ENCODE data around the gene ELAVL1.
A peak's percentile ranks its signal among the peaks of the same experiment; 100 is the strongest.
"Not testable (repeated sequence)": the region's sequence is repeated elsewhere in the genome, so short reads cannot be mapped to it uniquely, and the experiment has no call there.

The ELAVL1 gene

GRCh38 chr19:7933411-7933810, 72.0 kb downstream of the ELAVL1 start:
- WGBS (ENCODE audit: insufficient coverage): 94% methylated on average over 13 of the region's 14 CpGs
- Histone ChIP-seq H3K9me3 (ENCODE audit: control extremely low read depth in 1 of 5, control insufficient read depth in 4 of 5, insufficient read depth in 2 of 5, low read depth in 1 of 5, low read length in 4 of 5) (no peaks in the 10 kb centered on the region), H3K27me3 (replicated peaks in 2 of 5; ENCODE audit: control insufficient read depth in 4 of 5, insufficient read depth in 5 of 5, low read length in 4 of 5) (no peaks in the 10 kb centered on the region), H3K4me1 (ENCODE audit: control extremely low read depth in 1 of 4, control insufficient read depth in 4 of 4, insufficient read depth in 4 of 4, low read length in 3 of 4) (peaks cover 0 to 13% (median 6%) of the 10 kb centered on the region in 4 experiments), H3K4me3 (ENCODE audit: control insufficient read depth in 1 of 7, extremely low read depth in 1 of 7, insufficient read depth in 4 of 7, low read depth in 2 of 7, low read length in 6 of 7) (no peak overlapping the region), H3K27ac (ENCODE audit: insufficient read depth in 1 of 2, low read depth in 1 of 2, low read length in 2 of 2, poor library complexity in 1 of 2, severe bottlenecking in 2 of 2) (no peak overlapping the region), H3K36me3 (ENCODE audit: control insufficient read depth in 4 of 4, insufficient read depth in 4 of 4, low read length in 3 of 4) (peaks cover 15 to 72% (median 55%) of the 10 kb centered on the region in 4 experiments)
- CTCF ChIA-PET: no interaction called here
- DNase-seq: no peak
- POLR2A ChIA-PET: no interaction called here

GRCh38 chr19:7932930-7933300, 72.5 kb downstream of the ELAVL1 start:
- Histone ChIP-seq H3K27ac (ENCODE audit: insufficient read depth in 1 of 2, low read depth in 1 of 2, low read length in 2 of 2, poor library complexity in 1 of 2, severe bottlenecking in 2 of 2) (no peak overlapping the region), H3K9me3 (ENCODE audit: control extremely low read depth in 1 of 5, control insufficient read depth in 4 of 5, insufficient read depth in 2 of 5, low read depth in 1 of 5, low read length in 4 of 5) (no peaks in the 10 kb centered on the region), H3K4me1 (ENCODE audit: control extremely low read depth in 1 of 4, control insufficient read depth in 4 of 4, insufficient read depth in 4 of 4, low read length in 3 of 4) (peaks cover 0 to 13% (median 6%) of the 10 kb centered on the region in 4 experiments), H3K27me3 (replicated peaks in 2 of 5; ENCODE audit: control insufficient read depth in 4 of 5, insufficient read depth in 5 of 5, low read length in 4 of 5) (no peaks in the 10 kb centered on the region), H3K4me3 (ENCODE audit: control insufficient read depth in 1 of 7, extremely low read depth in 1 of 7, insufficient read depth in 4 of 7, low read depth in 2 of 7, low read length in 6 of 7) (no peak overlapping the region), H3K36me3 (ENCODE audit: control insufficient read depth in 4 of 4, insufficient read depth in 4 of 4, low read length in 3 of 4) (peaks cover 15 to 72% (median 53%) of the 10 kb centered on the region in 4 experiments)
- WGBS (ENCODE audit: insufficient coverage): 95% methylated on average over 10 of the region's 10 CpGs
- POLR2A ChIA-PET: no interaction called here
- CTCF ChIA-PET: no interaction called here
- no peak for DNase-seq

- WGBS (ENCODE audit: insufficient coverage): 97% methylated on average over 30 of the region's 32 CpGs
- POLR2A ChIA-PET: no interaction called here
- CTCF ChIA-PET: no interaction called here
- peaks cover 14 to 68% (median 50%) of the 10 kb centered on the region in 4 experiments for H3K36me3 ChIP-seq (ENCODE audit: control insufficient read depth in 4 of 4, insufficient read depth in 4 of 4, low read length in 3 of 4)
- DNase-seq: no peak
- H3K4me1 ChIP-seq (ENCODE audit: control extremely low read depth in 1 of 4, control insufficient read depth in 4 of 4, insufficient read depth in 4 of 4, low read length in 3 of 4): peaks cover 0 to 13% (median 6%) of the 10 kb centered on the region in 4 experiments
- H3K27ac ChIP-seq (ENCODE audit: insufficient read depth in 1 of 2, low read depth in 1 of 2, low read length in 2 of 2, poor library complexity in 1 of 2, severe bottlenecking in 2 of 2): no peak overlapping the region
- no peaks in the 10 kb centered on the region for H3K27me3 ChIP-seq (replicated peaks in 2 of 5; ENCODE audit: control insufficient read depth in 4 of 5, insufficient read depth in 5 of 5, low read length in 4 of 5)
- H3K4me3 ChIP-seq (ENCODE audit: control insufficient read depth in 1 of 7, extremely low read depth in 1 of 7, insufficient read depth in 4 of 7, low read depth in 2 of 7, low read length in 6 of 7): no peak overlapping the region
- no peaks in the 10 kb centered on the region for H3K9me3 ChIP-seq (ENCODE audit: control extremely low read depth in 1 of 5, control insufficient read depth in 4 of 5, insufficient read depth in 2 of 5, low read depth in 1 of 5, low read length in 4 of 5)
Observed at GRCh38 chr19:7932276-7932929, 73.0 kb downstream of the ELAVL1 start.

- ChIA-PET POLR2A (no interaction called here), CTCF (interaction anchor here (1.5 to 3.3 kb wide), 3 partner anchors 10 to 77 kb away, joined by 5 to 20 read pairs (median 5); no protein-coding TSS in a partner anchor)
- Histone ChIP-seq H3K27me3 (replicated peaks in 2 of 5; ENCODE audit: control insufficient read depth in 4 of 5, insufficient read depth in 5 of 5, low read length in 4 of 5) (no peaks in the 10 kb centered on the region), H3K4me1 (ENCODE audit: control extremely low read depth in 1 of 4, control insufficient read depth in 4 of 4, insufficient read depth in 4 of 4, low read length in 3 of 4) (peaks cover 0 to 15% (median 6%) of the 10 kb centered on the region in 4 experiments), H3K9me3 (ENCODE audit: control extremely low read depth in 1 of 5, control insufficient read depth in 4 of 5, insufficient read depth in 2 of 5, low read depth in 1 of 5, low read length in 4 of 5) (no peaks in the 10 kb centered on the region), H3K27ac (ENCODE audit: insufficient read depth in 1 of 2, low read depth in 1 of 2, low read length in 2 of 2, poor library complexity in 1 of 2, severe bottlenecking in 2 of 2) (no peak overlapping the region), H3K36me3 (ENCODE audit: control insufficient read depth in 4 of 4, insufficient read depth in 4 of 4, low read length in 3 of 4) (peaks cover 9 to 68% (median 45%) of the 10 kb centered on the region in 4 experiments), H3K4me3 (ENCODE audit: control insufficient read depth in 1 of 7, extremely low read depth in 1 of 7, insufficient read depth in 4 of 7, low read depth in 2 of 7, low read length in 6 of 7) (no peak overlapping the region)
- 95% methylated on average over 22 of the region's 36 CpGs for WGBS (ENCODE audit: insufficient coverage)
- DNase-seq: no peak
Observed at GRCh38 chr19:7931221-7932061, 74.0 kb downstream of the ELAVL1 start.

- POLR2A ChIA-PET: no interaction called here
- CTCF ChIA-PET: interaction anchor here (1.5 to 3.3 kb wide), 3 partner anchors 10 to 77 kb away, joined by 5 to 20 read pairs (median 5); no protein-coding TSS in a partner anchor
- Histone ChIP-seq H3K9me3 (ENCODE audit: control extremely low read depth in 1 of 5, control insufficient read depth in 4 of 5, insufficient read depth in 2 of 5, low read depth in 1 of 5, low read length in 4 of 5) (no peaks in the 10 kb centered on the region), H3K4me1 (ENCODE audit: control extremely low read depth in 1 of 4, control insufficient read depth in 4 of 4, insufficient read depth in 4 of 4, low read length in 3 of 4) (peaks cover 0 to 18% (median 10%) of the 10 kb centered on the region in 4 experiments), H3K4me3 (ENCODE audit: control insufficient read depth in 1 of 7, extremely low read depth in 1 of 7, insufficient read depth in 4 of 7, low read depth in 2 of 7, low read length in 6 of 7) (no peak overlapping the region), H3K27ac (ENCODE audit: insufficient read depth in 1 of 2, low read depth in 1 of 2, low read length in 2 of 2, poor library complexity in 1 of 2, severe bottlenecking in 2 of 2) (no peak overlapping the region), H3K36me3 (ENCODE audit: control insufficient read depth in 4 of 4, insufficient read depth in 4 of 4, low read length in 3 of 4) (peaks cover 9 to 63% (median 44%) of the 10 kb centered on the region in 4 experiments), H3K27me3 (replicated peaks in 2 of 5; ENCODE audit: control insufficient read depth in 4 of 5, insufficient read depth in 5 of 5, low read length in 4 of 5) (no peaks in the 10 kb centered on the region)
- DNase-seq: no peak
- 87% methylated on average over 7 of the region's 7 CpGs for WGBS (ENCODE audit: insufficient coverage)
Observed at GRCh38 chr19:7930765-7931164, 74.7 kb downstream of the ELAVL1 start.

GRCh38 chr19:7930030-7930429, 75.4 kb downstream of the ELAVL1 start:
- peak in 1 of 3 donors; percentile 27 for DNase-seq
- peaks cover 0 to 25% (median 15%) of the 10 kb centered on the region in 4 experiments for H3K4me1 ChIP-seq (ENCODE audit: control extremely low read depth in 1 of 4, control insufficient read depth in 4 of 4, insufficient read depth in 4 of 4, low read length in 3 of 4)
- not testable (repeated sequence) for H3K27me3 ChIP-seq (replicated peaks in 2 of 5; ENCODE audit: control insufficient read depth in 4 of 5, insufficient read depth in 5 of 5, low read length in 4 of 5); H3K9me3 ChIP-seq (ENCODE audit: control extremely low read depth in 1 of 5, control insufficient read depth in 4 of 5, insufficient read depth in 2 of 5, low read depth in 1 of 5, low read length in 4 of 5); H3K4me3 ChIP-seq (ENCODE audit: control insufficient read depth in 1 of 7, extremely low read depth in 1 of 7, insufficient read depth in 4 of 7, low read depth in 2 of 7, low read length in 6 of 7); H3K27ac ChIP-seq (ENCODE audit: insufficient read depth in 1 of 2, low read depth in 1 of 2, low read length in 2 of 2, poor library complexity in 1 of 2, severe bottlenecking in 2 of 2)
- H3K36me3 ChIP-seq (ENCODE audit: control insufficient read depth in 4 of 4, insufficient read depth in 4 of 4, low read length in 3 of 4): peaks cover 6 to 58% (median 39%) of the 10 kb centered on the region in 4 experiments
- ChIA-PET CTCF (interaction anchor here (1.1 to 3.3 kb wide), 5 partner anchors 8 to 76 kb away, joined by 3 to 20 read pairs (median 5); no protein-coding TSS in a partner anchor), POLR2A (interaction anchor here (1.4 kb wide), 1 partner anchor 72 kb away, joined by 3 read pairs; no protein-coding TSS in a partner anchor)
- WGBS (ENCODE audit: insufficient coverage): 94% methylated on average over 10 of the region's 11 CpGs

Measured in common myeloid progenitor, CD34-positive (primary cell).